CD4-positive, alpha-beta T cell treated with Interleukin-2 at 100 ng/mL for 4 hours (primary cell): ENCODE data around the gene DCUN1D3.
"Not testable (repeated sequence)": the region's sequence is repeated elsewhere in the genome, so short reads cannot be mapped to it uniquely, and the experiment has no call there.

Source experiments
- DNase-seq: peaks from one replicate; pipeline ENCODE4 v3.0.0-alpha.2; 2020; ENCODE audit warnings: low spot score

The DCUN1D3 gene

GRCh38 chr16:20900299-20901067 is at the start of gene DCUN1D3, which contains the start of gene LYRM1:
Gene DCUN1D3 (minus strand): TSS chr16:20900358. CDS start chr16:20862538, 37,820 bp downstream.
Gene LYRM1 (plus strand): TSS chr16:20900771. CDS start chr16:20915556, 14,785 bp downstream.
- peak; percentile 90 for DNase-seq

GRCh38 chr16:20949660-20950059 is 49.5 kb upstream of the DCUN1D3 start:
- no peak for DNase-seq

DNA sequence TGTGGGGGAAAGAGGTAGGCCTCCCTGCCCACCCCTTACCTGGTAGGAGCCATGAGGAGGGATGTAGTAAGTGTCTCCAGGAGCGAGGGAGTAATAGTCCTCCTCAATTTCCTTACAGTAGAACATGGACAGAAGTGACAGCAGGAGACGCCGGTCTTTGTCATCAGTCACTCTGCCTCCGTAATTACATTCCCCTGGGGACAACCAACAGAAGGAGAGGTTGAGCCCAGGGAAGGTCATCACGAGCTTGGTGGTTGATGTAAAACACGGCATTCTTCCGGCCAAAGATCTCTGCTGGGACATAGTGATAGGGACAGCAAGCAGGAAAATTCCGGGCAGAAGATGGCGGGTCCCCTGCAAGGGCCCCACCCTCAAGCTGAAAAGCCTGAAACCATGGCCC is 48.3 kb upstream of the DCUN1D3 start:
- no peak for DNase-seq

- no peak for DNase-seq
These were observed 46.0 kb upstream of the DCUN1D3 start for GRCh38 chr16:20946015-20946629.

DNA sequence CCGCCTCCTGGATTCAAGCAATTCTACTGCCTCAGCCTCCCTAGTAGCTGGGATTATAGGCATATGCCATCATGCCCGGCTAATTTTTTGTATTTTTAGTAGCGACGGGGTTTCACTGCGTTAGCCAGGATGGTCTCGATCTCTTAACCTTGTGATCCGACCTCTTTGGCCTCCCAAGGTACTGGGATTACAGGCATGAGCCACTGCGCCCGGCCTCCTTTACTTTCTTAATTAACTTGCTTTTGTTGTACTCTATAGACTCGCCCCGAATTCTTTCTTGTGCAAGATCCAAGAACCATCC is 45.4 kb upstream of the DCUN1D3 start:
- not testable (repeated sequence) for DNase-seq

- DNase-seq: peak; percentile 5
These were observed 44.9 kb upstream of the DCUN1D3 start for GRCh38 chr16:20944861-20945574.

GRCh38 chr16:20942256-20942655 is 42.1 kb upstream of the DCUN1D3 start:
- DNase-seq: no peak

DNA sequence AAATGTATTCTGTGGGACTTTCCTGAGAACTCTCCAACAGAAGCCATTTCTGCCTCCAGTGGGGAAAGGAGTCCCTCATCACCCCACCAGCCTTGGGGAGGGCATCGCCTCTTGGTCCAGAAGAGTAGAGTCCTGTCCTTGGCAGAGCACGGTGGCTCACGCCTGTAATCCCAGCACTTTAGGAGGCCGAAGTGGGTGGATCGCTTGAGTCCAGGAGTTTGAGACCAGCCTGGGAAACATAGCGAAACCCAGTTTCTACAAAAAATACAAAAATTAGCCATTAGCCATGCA is 41.4 kb upstream of the DCUN1D3 start:
- no peak for DNase-seq

DNA sequence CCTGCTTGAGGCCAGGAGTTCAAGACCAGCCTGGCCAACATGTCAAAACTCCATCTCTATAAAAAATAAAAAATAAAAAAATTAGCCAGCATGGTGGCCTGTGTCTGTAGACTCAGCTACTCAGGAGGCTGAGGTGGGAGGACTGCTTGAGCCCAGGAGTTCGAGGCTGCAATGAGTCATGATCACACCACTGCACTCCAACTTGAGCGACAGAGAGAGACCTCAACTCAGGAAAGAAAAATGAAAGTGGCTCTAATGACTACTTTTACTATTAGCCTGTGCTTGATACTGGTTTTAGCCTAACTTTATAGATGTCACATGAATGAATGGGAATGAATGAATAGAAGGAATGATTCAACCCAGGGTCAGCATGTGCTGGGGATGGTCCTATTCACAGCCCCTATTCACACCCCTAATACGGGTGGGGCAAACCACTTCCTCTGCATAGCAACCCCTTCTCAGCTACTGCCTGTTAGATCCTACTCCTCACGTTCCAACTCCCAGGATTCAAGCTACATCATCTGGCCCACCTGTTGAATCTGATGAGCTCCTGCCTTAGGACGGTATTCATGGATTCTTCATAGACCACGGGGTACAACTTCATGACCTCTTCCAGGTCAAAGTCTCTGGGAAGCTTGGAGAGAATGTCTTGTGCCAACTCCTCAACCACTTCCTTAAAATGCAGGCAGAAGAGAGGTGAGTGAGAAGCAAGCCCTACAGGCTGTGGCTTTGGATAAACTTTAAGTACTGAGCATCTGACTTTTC is 40.9 kb upstream of the DCUN1D3 start:
- DNase-seq: no peak

GRCh38 chr16:20939611-20940010 is 39.5 kb upstream of the DCUN1D3 start:
- DNase-seq: no peak

GRCh38 chr16:20938426-20938825 is 38.3 kb upstream of the DCUN1D3 start:
- no peak for DNase-seq

DNA sequence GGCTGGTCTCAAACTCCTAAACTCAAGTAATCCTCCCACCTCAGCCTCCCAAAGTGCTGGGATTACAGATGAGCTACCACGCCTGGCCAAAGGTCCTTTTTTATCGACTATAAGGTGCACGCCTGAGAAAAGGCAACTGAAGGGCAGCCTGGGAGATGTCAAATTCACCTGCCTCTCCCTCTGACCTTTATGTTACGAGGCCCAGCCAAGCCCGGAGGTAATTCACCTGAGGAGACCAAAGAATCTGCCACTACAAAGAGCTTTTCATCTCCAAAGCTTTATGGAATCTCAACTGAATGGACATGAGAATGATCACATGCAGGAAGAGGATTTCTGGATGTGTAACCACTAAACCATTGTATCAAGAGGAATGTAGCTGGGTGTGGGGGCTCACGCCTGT is 37.6 kb upstream of the DCUN1D3 start:
- no peak for DNase-seq

GRCh38 chr16:20933589-20933988 is 33.4 kb upstream of the DCUN1D3 start:
- DNase-seq: no peak

DNA sequence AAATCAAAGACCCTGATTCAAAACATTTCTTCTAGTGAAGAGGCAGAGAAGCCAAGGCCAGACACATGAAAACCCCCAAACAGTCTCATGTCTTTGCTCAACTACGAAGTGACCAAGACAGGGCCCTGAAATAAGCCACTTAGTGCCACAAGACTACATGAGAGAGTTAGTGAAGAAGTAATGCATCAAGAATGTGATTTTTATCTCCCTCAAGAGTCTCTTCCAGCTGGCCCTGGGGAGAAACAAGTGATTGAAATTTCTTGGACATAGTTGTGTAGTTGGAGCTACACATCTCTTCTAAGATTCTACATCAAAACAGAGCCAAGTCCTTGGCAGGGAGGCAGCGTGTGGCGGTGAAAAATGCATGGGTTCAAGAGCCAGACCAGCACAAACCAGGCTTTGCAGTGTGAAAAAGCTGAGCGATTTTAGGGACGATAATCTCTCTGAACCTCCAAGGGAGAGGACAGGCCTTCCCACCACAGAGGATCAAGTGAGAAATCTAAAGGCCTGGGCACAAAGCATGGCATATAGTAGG is 31.0 kb upstream of the DCUN1D3 start:
- DNase-seq: no peak

GRCh38 chr16:20930365-20930690 is 30.2 kb upstream of the DCUN1D3 start:
- DNase-seq: no peak

- DNase-seq: not testable (repeated sequence)
These were observed 29.7 kb upstream of the DCUN1D3 start for GRCh38 chr16:20929676-20930364.

GRCh38 chr16:20928774-20929411 is 28.7 kb upstream of the DCUN1D3 start:
- DNase-seq: no peak

GRCh38 chr16:20925751-20926150 is 25.6 kb upstream of the DCUN1D3 start:
- no peak for DNase-seq

- no peak for DNase-seq
These were observed 23.7 kb upstream of the DCUN1D3 start for GRCh38 chr16:20923876-20924275.

- no peak for DNase-seq
These were observed 20.6 kb upstream of the DCUN1D3 start for GRCh38 chr16:20920799-20921198.

DNA sequence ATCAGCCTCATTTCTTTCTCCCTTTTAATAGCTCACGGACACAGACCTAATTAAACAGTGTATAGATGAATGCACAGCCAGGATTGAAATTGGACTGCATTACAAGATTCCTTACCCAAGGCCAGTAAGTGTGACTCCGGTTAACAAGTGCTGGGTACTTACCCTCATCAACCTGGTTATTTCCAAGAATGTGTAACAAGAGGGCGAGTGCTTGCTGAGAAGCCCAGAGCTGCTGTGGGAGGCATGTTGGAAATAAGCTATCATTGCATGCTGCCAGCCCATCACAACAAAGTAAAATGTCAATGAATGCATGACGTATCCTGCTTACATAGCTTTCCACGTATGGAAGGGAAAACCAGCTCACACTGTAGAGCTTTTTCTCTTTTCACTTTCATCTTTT is 19.9 kb upstream of the DCUN1D3 start:
- no peak for DNase-seq
